MM.1S (cell line): Measurements from ENCODE around the gene NAPA.

Experiments used
- DNase-seq: peaks from one replicate; pipeline ENCODE4 v3.0.0-alpha.2; 2015
- H2AFZ ChIP-seq: fragments of 300-600 bp; sonication (generic); 2 replicates; pipeline ENCODE4 v1.6.0; 2016; ENCODE audit warnings: antibody characterized with exemption, low read length
- H3F3A ChIP-seq: fragments of 300-600 bp; sonication (generic); 2 replicates; pipeline ENCODE4 v1.6.1; 2016; ENCODE audit warnings: mild to moderate bottlenecking, antibody characterized with exemption, low read length, moderate library complexity, mixed read lengths; ENCODE audit not compliant: insufficient read depth
- H3K27ac ChIP-seq: fragments of 300-600 bp; sonication (generic); 2 replicates; pipeline ENCODE4 v1.5.1; 2016; ENCODE audit warnings: mild to moderate bottlenecking, low read length
- H3K27me3 ChIP-seq: fragments of 300-600 bp; sonication (generic); replicated peaks from 2 replicates; pipeline ENCODE4 v1.6.0; 2016; ENCODE audit warnings: low read length; ENCODE audit not compliant: insufficient read depth
- H3K36me3 ChIP-seq: fragments of 300-600 bp; sonication (generic); replicated peaks from 2 replicates; pipeline ENCODE4 v1.6.1; 2016; ENCODE audit warnings: mild to moderate bottlenecking, low read length, mixed read lengths; ENCODE audit not compliant: insufficient read depth
- H3K4me1 ChIP-seq: fragments of 300-600 bp; sonication (generic); 2 replicates; pipeline ENCODE4 v1.6.1; 2016; ENCODE audit warnings: low read length, mixed read lengths
- H3K4me2 ChIP-seq: fragments of 300-600 bp; sonication (generic); 2 replicates; pipeline ENCODE4 v1.6.0; 2016; ENCODE audit warnings: low read depth, low read length
- H3K4me3 ChIP-seq: fragments of 300-600 bp; sonication (generic); 2 replicates; pipeline ENCODE4 v1.5.1; 2016; ENCODE audit warnings: low read length, mixed read lengths
- H3K79me2 ChIP-seq: fragments of 300-600 bp; sonication (generic); 2 replicates; pipeline ENCODE4 v1.6.1; 2016; ENCODE audit warnings: mixed run types, low read length, mixed read lengths
- H3K9ac ChIP-seq: fragments of 300-600 bp; sonication (generic); 2 replicates; pipeline ENCODE4 v1.6.1; 2016; ENCODE audit warnings: low read length, mixed read lengths
- H3K9me2 ChIP-seq: fragments of 300-600 bp; sonication (generic); replicated peaks from 2 replicates; pipeline ENCODE4 v1.6.1; 2016; ENCODE audit warnings: mild to moderate bottlenecking, low read length, mixed read lengths; ENCODE audit not compliant: insufficient read depth
- H3K9me3 ChIP-seq: fragments of 300-600 bp; sonication (generic); replicated peaks from 2 replicates; pipeline ENCODE4 v1.6.1; 2016; ENCODE audit warnings: mild to moderate bottlenecking, low read length, mixed read lengths; ENCODE audit not compliant: insufficient read depth
- H4K20me1 ChIP-seq: fragments of 300-600 bp; sonication (generic); 2 replicates; pipeline ENCODE4 v1.6.1; 2016; ENCODE audit warnings: mild to moderate bottlenecking, low read length, moderate library complexity, mixed read lengths; ENCODE audit not compliant: insufficient read depth
- CTCF ChIP-seq: fragments of 300-600 bp; sonication (generic); IDR thresholded peaks from 2 replicates; pipeline ENCODE4 v1.5.1; 2016; ENCODE audit warnings: antibody characterized with exemption, low read length, mixed read lengths
- EZH2 ChIP-seq: fragments of 300-600 bp; sonication (generic); optimal IDR thresholded peaks from 2 replicates; pipeline ENCODE3; 2017; ENCODE audit warnings: low read depth, mild to moderate bottlenecking, antibody characterized with exemption, low read length, mixed read lengths
- EZH2phosphoT487 ChIP-seq: fragments of 300-600 bp; sonication (generic); IDR thresholded peaks from 2 replicates; pipeline ENCODE4 v1.6.1; 2018; ENCODE audit warnings: antibody characterized with exemption, low read length

Gene NAPA

GRCh38 chr19:47514869-47515588, at the start of gene NAPA:
NAPA (minus strand) TSS chr19:47515063; CDS start chr19:47514940, 123 bp downstream.
- Histone ChIP-seq H3K27me3 (peaks cover 2% of the 10 kb centered on the region; the same call in 1 of the 2 replicates), H3K4me3 (peak within 1 kb of the TSS; percentile 99), H3K4me1 (peaks cover 21% of the 10 kb centered on the region), H3K36me3 (no peaks in the 10 kb centered on the region), H2AFZ (peak within 1 kb of the TSS; percentile 88), H3F3A (peaks cover 13% of the 10 kb centered on the region), H3K9ac (peak within 1 kb of the TSS; percentile 97), H3K27ac (peak within 1 kb of the TSS; percentile 75), H4K20me1 (peaks cover 9% of the 10 kb centered on the region; the same call in 1 of the 2 replicates), H3K4me2 (peak within 1 kb of the TSS; percentile 97), H3K9me2 (no peaks in the 10 kb centered on the region), H3K79me2 (peaks cover 48% of the 10 kb centered on the region), H3K9me3 (no peaks in the 10 kb centered on the region)
- TF ChIP-seq EZH2phosphoT487 = no peak
- no peak for TF ChIP-seq EZH2
- TF ChIP-seq CTCF = no peak
- peak; percentile 100 for DNase-seq

- peaks cover 12% of the 10 kb centered on the region for H3F3A ChIP-seq
- no peaks in the 10 kb centered on the region for H3K79me2 ChIP-seq
- no peak for TF ChIP-seq EZH2
- no peak overlapping the region for H3K27ac ChIP-seq
- H3K36me3 ChIP-seq = no peaks in the 10 kb centered on the region
- H3K4me2 ChIP-seq = no peak overlapping the region
- H2AFZ ChIP-seq = no peak overlapping the region
- no peak overlapping the region for H3K9ac ChIP-seq
- H3K4me1 ChIP-seq = peaks cover 13% of the 10 kb centered on the region
- no peak for DNase-seq
- peaks cover 28% of the 10 kb centered on the region for H3K27me3 ChIP-seq
- H3K9me3 ChIP-seq = no peaks in the 10 kb centered on the region
- H3K9me2 ChIP-seq = no peaks in the 10 kb centered on the region
- no peak overlapping the region for H3K4me3 ChIP-seq
- no peaks in the 10 kb centered on the region for H4K20me1 ChIP-seq
These were observed 49.2 kb upstream of the NAPA start for GRCh38 chr19:47564081-47564480.

- H3K4me1 ChIP-seq = peaks cover 13% of the 10 kb centered on the region
- H3K9ac ChIP-seq = no peak overlapping the region
- H3K36me3 ChIP-seq = no peaks in the 10 kb centered on the region
- peak overlapping the region; percentile 31; the same call in 1 of the 2 replicates for H3K4me2 ChIP-seq
- no peaks in the 10 kb centered on the region for H3K79me2 ChIP-seq
- TF ChIP-seq EZH2phosphoT487 (no peak), EZH2 (no peak)
- H3K9me3 ChIP-seq = no peaks in the 10 kb centered on the region
- H3K4me3 ChIP-seq = no peak overlapping the region
- H3K27ac ChIP-seq = no peak overlapping the region
- peaks cover 28% of the 10 kb centered on the region for H3K27me3 ChIP-seq
- no peak overlapping the region for H2AFZ ChIP-seq
- DNase-seq = peak; percentile 32
- H3K9me2 ChIP-seq = no peaks in the 10 kb centered on the region
- peaks cover 12% of the 10 kb centered on the region for H3F3A ChIP-seq
- no peaks in the 10 kb centered on the region for H4K20me1 ChIP-seq
These were observed 46.7 kb upstream of the NAPA start for GRCh38 chr19:47561440-47562057.

GRCh38 chr19:47560999-47561398, 46.1 kb upstream of the NAPA start:
- no peak overlapping the region for H3K9ac ChIP-seq
- H2AFZ ChIP-seq = no peak overlapping the region
- H3K27me3 ChIP-seq = peaks cover 28% of the 10 kb centered on the region
- no peaks in the 10 kb centered on the region for H4K20me1 ChIP-seq
- peak overlapping the region; percentile 37; the same call in 1 of the 2 replicates for H3K4me2 ChIP-seq
- peak; percentile 76 for DNase-seq
- H3K4me1 ChIP-seq = peaks cover 13% of the 10 kb centered on the region
- no peaks in the 10 kb centered on the region for H3K36me3 ChIP-seq
- no peak for TF ChIP-seq EZH2
- no peak for TF ChIP-seq EZH2phosphoT487
- no peak for TF ChIP-seq CTCF
- H3K4me3 ChIP-seq = no peak overlapping the region
- no peaks in the 10 kb centered on the region for H3K79me2 ChIP-seq
- H3K9me3 ChIP-seq = no peaks in the 10 kb centered on the region
- no peaks in the 10 kb centered on the region for H3K9me2 ChIP-seq
- no peak overlapping the region for H3K27ac ChIP-seq
- peaks cover 12% of the 10 kb centered on the region for H3F3A ChIP-seq
